Esophagus muscularis mucosa (tissue), 3 donors: ENCODE measurements around the gene NLGN4Y.

Source experiments
- POLR2AphosphoS5 ChIP-seq, 2 donors: sonication (generic); formaldehyde crosslinking; IDR thresholded peaks; one replicate each; pipeline ENCODE4 v1.6.1; 2017; ENCODE audit warnings: antibody characterized with exemption in 2 of 2
- TF ChIP-seq, protein P1 (sequence below), 3 experiments: fragments of 200-600 bp in 2 of 3; fragments of 450-650 bp in 1 of 3; sonication (generic) in 2 of 3; IDR thresholded peaks; one replicate each; pipeline ENCODE4 v1.5.1; 2017 to 2019; ENCODE audit warnings: antibody characterized with exemption in 3 of 3, mild to moderate bottlenecking in 2 of 3, moderate library complexity in 1 of 3

DNA sequence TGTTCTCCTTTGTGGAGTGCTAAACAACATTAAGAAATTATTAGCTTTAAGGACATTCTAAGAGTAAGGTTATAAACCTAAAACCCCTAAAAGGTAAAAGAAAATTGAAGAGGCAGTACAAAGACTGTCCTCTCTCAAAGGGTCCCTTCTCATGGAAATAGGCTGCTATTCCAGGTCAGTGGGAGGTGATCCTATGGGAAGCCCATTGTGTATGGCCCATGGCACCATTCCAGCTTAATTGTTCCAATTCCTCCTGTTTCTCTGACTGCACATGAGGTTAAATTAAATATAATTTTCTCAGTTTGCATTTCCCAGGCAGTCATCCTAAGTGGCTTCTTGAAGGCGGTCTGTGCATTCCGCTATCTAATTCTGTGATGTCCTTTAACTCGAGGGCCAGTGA is 57.0 kb downstream of the NLGN4Y start:
- no peak for TF ChIP-seq POLR2AphosphoS5 (IDR thresholded peaks at IDR 0.05)
- TF ChIP-seq, protein P1, sequence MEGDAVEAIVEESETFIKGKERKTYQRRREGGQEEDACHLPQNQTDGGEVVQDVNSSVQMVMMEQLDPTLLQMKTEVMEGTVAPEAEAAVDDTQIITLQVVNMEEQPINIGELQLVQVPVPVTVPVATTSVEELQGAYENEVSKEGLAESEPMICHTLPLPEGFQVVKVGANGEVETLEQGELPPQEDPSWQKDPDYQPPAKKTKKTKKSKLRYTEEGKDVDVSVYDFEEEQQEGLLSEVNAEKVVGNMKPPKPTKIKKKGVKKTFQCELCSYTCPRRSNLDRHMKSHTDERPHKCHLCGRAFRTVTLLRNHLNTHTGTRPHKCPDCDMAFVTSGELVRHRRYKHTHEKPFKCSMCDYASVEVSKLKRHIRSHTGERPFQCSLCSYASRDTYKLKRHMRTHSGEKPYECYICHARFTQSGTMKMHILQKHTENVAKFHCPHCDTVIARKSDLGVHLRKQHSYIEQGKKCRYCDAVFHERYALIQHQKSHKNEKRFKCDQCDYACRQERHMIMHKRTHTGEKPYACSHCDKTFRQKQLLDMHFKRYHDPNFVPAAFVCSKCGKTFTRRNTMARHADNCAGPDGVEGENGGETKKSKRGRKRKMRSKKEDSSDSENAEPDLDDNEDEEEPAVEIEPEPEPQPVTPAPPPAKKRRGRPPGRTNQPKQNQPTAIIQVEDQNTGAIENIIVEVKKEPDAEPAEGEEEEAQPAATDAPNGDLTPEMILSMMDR (IDR thresholded peaks at IDR 0.05) = no peak
